Measurements from ENCODE around the gene PAX5.

PAX5 gene

DNA sequence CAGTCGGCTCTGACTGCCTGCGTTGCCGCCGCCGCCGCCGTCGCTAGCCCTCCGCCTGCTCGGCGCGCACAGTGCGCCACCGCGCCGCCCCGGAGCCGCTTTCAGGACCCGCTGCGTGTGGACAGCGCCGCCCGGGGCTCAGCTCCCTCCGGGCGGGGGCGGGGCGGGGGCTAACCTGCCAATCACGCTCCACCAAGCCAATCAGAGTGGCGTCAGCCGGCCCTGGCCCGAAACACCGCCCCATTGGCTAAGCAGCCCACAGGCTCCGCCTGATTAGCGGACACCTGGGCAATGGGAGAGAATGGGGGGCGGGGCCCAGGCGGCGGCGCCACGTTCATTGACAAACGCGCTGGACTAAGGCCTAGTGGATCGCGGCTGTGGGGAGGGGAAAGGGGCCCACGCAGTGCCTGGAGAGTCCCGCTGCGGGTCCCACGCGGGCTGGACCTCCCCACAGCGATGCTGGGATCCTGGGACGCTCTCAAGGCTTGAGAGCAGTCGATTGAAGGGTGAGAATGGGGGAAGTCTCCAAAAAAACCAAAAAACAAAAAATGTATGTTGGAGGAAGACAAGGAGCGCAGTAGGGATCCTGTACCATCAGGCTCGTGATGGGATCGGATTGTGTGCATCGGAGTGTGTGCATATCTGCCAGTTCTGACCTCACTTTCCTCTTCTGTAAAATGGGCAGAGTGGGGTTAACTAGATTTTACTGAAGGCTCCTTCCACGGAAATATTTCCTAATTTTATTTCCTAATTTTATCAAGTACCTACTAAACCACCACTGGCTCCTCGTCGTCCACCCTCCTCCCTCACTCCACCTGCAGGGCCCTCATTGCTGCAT is 6.3 kb downstream of the PAX5 start:
- no peak for TF ChIP-seq CEBPB (IDR thresholded peaks at IDR 0.05)
- TF ChIP-seq ZBTB7A (IDR thresholded peaks at IDR 0.05; ENCODE audit: low read depth): no peak
- TF ChIP-seq, protein P1, sequence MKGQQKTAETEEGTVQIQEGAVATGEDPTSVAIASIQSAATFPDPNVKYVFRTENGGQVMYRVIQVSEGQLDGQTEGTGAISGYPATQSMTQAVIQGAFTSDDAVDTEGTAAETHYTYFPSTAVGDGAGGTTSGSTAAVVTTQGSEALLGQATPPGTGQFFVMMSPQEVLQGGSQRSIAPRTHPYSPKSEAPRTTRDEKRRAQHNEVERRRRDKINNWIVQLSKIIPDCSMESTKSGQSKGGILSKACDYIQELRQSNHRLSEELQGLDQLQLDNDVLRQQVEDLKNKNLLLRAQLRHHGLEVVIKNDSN (IDR thresholded peaks at IDR 0.05): no peak
- TF ChIP-seq, protein P2, sequence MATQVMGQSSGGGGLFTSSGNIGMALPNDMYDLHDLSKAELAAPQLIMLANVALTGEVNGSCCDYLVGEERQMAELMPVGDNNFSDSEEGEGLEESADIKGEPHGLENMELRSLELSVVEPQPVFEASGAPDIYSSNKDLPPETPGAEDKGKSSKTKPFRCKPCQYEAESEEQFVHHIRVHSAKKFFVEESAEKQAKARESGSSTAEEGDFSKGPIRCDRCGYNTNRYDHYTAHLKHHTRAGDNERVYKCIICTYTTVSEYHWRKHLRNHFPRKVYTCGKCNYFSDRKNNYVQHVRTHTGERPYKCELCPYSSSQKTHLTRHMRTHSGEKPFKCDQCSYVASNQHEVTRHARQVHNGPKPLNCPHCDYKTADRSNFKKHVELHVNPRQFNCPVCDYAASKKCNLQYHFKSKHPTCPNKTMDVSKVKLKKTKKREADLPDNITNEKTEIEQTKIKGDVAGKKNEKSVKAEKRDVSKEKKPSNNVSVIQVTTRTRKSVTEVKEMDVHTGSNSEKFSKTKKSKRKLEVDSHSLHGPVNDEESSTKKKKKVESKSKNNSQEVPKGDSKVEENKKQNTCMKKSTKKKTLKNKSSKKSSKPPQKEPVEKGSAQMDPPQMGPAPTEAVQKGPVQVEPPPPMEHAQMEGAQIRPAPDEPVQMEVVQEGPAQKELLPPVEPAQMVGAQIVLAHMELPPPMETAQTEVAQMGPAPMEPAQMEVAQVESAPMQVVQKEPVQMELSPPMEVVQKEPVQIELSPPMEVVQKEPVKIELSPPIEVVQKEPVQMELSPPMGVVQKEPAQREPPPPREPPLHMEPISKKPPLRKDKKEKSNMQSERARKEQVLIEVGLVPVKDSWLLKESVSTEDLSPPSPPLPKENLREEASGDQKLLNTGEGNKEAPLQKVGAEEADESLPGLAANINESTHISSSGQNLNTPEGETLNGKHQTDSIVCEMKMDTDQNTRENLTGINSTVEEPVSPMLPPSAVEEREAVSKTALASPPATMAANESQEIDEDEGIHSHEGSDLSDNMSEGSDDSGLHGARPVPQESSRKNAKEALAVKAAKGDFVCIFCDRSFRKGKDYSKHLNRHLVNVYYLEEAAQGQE (IDR thresholded peaks at IDR 0.05; ENCODE audit: low read depth): peak; percentile 98
- no peak for TF ChIP-seq TCF12 (IDR thresholded peaks at IDR 0.05; ENCODE audit: low read depth)
- no peak for TF ChIP-seq FOXM1 (IDR thresholded peaks at IDR 0.05; ENCODE audit: borderline replicate concordance, low read depth)
- no peak for TF ChIP-seq YY1 (IDR thresholded peaks at IDR 0.05; ENCODE audit: low read depth)
- TF ChIP-seq CREB1 (IDR thresholded peaks at IDR 0.05; ENCODE audit: low read depth): no peak
- peak; percentile 65 for TF ChIP-seq EGR1 (IDR thresholded peaks at IDR 0.05)
- no peak for TF ChIP-seq TEAD4 (IDR thresholded peaks at IDR 0.05)
- TF ChIP-seq, protein P3, sequence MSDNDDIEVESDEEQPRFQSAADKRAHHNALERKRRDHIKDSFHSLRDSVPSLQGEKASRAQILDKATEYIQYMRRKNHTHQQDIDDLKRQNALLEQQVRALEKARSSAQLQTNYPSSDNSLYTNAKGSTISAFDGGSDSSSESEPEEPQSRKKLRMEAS (IDR thresholded peaks at IDR 0.05): peak; percentile 86
- TF ChIP-seq RAD21 (IDR thresholded peaks at IDR 0.05; ENCODE audit: low read depth): no peak
- no peak for TF ChIP-seq NFIC (IDR thresholded peaks at IDR 0.05)
- 0 out of 2 replicates have a peak, but pooled peaks have one; percentile 14 for TF ChIP-seq EP300 (IDR thresholded peaks at IDR 0.05; ENCODE audit: borderline replicate concordance)
- no peak for TF ChIP-seq TAF1 (IDR thresholded peaks at IDR 0.05; ENCODE audit: low read depth)

DNA sequence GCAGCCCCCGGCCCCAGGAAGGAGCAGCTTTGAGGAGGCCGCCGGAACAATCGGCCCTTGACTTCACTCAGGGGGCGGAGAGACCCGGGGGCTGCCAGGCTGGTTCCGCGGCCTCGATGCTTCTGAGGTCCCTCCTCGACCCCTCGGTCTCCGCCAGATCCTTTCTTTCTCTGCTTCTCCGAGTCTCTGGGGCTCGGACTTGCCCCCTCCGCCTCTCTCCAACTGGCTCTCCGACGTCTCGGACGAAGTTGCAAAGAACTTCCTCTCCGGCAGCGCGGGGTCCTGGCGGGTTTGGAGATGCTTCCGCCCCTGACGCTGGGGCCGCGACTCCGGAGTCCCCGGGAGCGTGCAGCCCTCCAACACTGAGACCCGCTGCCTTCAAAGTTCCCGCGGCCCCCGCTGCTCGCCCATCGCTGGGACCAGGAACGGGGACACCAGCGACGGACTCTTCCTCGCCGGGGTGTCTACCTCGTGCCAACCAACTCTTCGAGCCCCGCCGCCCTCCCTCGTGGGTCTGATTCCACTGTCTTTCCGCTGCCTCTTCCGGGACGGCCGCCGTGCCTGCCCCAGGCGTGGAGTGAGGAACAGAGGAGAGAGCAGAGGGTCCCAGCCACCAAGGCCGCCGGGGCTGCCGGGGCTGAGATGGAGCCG is 7.0 kb downstream of the PAX5 start:
- TF ChIP-seq YY1 (IDR thresholded peaks at IDR 0.05; ENCODE audit: low read depth) (no peak), EGR1 (IDR thresholded peaks at IDR 0.05) (no peak), FOXM1 (IDR thresholded peaks at IDR 0.05; ENCODE audit: borderline replicate concordance, low read depth) (no peak), ZBTB7A (IDR thresholded peaks at IDR 0.05; ENCODE audit: low read depth) (no peak), TAF1 (IDR thresholded peaks at IDR 0.05; ENCODE audit: low read depth) (no peak), TCF12 (IDR thresholded peaks at IDR 0.05; ENCODE audit: low read depth) (no peak)
- TF ChIP-seq, protein P2 (IDR thresholded peaks at IDR 0.05; ENCODE audit: low read depth): no peak
- TF ChIP-seq, protein P3 (IDR thresholded peaks at IDR 0.05): no peak

DNA sequence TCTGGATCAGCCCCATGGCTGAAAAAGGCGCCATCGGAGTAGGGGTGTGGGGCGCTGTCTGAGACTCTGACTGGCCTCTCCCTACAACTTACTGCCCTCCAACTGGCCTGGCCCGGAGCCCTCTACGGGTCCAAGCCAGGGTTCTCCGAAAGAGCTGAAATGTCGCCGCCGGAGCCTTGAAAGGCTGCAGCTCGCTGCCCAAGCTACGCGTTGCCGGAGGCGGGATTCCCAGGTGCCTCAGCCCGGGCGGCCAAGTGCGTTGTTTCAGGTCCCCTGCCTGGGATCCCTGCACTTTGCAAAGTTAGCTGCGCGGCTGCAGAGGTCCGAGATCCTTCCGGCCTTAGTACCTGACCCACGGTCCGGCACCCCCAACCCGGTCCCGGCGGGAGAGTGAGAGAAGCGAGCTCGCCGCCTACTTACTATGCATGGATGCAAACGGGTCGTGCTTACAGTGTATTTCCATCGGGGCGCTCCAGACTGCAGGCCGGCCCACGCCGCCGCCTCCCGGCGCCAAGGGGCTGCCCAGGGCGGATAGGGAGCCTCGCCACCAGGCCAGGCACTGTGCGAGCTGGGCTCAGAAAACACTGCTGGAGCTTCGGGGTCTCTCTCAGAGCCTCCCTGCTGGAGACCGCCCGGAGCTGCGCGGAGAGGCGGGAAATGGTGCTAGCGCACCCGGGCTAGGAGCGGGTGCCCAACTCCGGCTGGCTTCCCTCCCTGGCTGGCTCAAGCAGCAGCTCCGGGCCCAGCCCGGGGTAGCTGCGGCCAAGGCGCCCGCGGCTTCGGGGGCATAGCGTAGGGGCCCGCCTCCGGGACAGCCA is 7.7 kb downstream of the PAX5 start:
- TF ChIP-seq TAF1 (IDR thresholded peaks at IDR 0.05; ENCODE audit: low read depth): no peak
- TF ChIP-seq ZBTB7A (IDR thresholded peaks at IDR 0.05; ENCODE audit: low read depth): no peak
- TF ChIP-seq YY1 (IDR thresholded peaks at IDR 0.05; ENCODE audit: low read depth): no peak
- no peak for TF ChIP-seq CREB1 (IDR thresholded peaks at IDR 0.05; ENCODE audit: low read depth)
- TF ChIP-seq, protein P3 (IDR thresholded peaks at IDR 0.05): no peak
- no peak for TF ChIP-seq TEAD4 (IDR thresholded peaks at IDR 0.05)
- TF ChIP-seq FOXM1 (IDR thresholded peaks at IDR 0.05; ENCODE audit: borderline replicate concordance, low read depth): no peak
- TF ChIP-seq, protein P2 (IDR thresholded peaks at IDR 0.05; ENCODE audit: low read depth): no peak
- TF ChIP-seq NFIC (IDR thresholded peaks at IDR 0.05): no peak

DNA sequence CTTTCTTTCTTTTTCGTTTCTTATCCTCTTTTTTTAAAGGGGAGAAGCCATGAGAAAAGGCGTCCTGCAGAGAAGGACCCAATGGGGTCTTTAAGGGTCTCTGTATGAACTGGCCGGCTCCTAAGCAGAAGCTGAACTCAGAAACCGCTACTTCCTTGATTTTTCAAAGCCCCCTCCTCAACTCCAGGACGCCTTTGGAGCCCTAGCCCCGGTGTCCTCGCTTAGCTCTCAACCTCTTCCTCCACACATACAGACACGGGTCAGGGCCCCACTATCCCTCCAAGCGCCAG is 8.3 kb downstream of the PAX5 start:
- TF ChIP-seq RAD21 (IDR thresholded peaks at IDR 0.05; ENCODE audit: low read depth): no peak
- TF ChIP-seq, protein P3 (IDR thresholded peaks at IDR 0.05): no peak
- no peak for TF ChIP-seq TEAD4 (IDR thresholded peaks at IDR 0.05)
- TF ChIP-seq ZBTB7A (IDR thresholded peaks at IDR 0.05; ENCODE audit: low read depth): no peak
- TF ChIP-seq, protein P2 (IDR thresholded peaks at IDR 0.05; ENCODE audit: low read depth): no peak
- TF ChIP-seq EGR1 (IDR thresholded peaks at IDR 0.05): no peak
- TF ChIP-seq TAF1 (IDR thresholded peaks at IDR 0.05; ENCODE audit: low read depth): no peak
- TF ChIP-seq, protein P1 (IDR thresholded peaks at IDR 0.05): no peak
- TF ChIP-seq FOXM1 (IDR thresholded peaks at IDR 0.05; ENCODE audit: borderline replicate concordance, low read depth): no peak
- TF ChIP-seq CREB1 (IDR thresholded peaks at IDR 0.05; ENCODE audit: low read depth): no peak
- no peak for TF ChIP-seq TCF12 (IDR thresholded peaks at IDR 0.05; ENCODE audit: low read depth)
- no peak for TF ChIP-seq CEBPB (IDR thresholded peaks at IDR 0.05)
- TF ChIP-seq NFIC (IDR thresholded peaks at IDR 0.05): no peak
